OCI-LY7 (cell line): ENCODE measurements around the gene ALPL.

Experiments used
- CTCF ChIP-seq: fragments of 200-600 bp; sonication (generic); conservative IDR thresholded peaks from 2 replicates; pipeline ENCODE4 v1.5.1; 2014; ENCODE audit warnings: mild to moderate bottlenecking, antibody characterized with exemption, low read length, moderate library complexity, mixed read lengths
- EZH2phosphoT487 ChIP-seq: fragments of 200-600 bp; sonication (generic); IDR thresholded peaks from 2 replicates; pipeline ENCODE4 v1.6.1; 2018; ENCODE audit warnings: low read depth, borderline replicate concordance, mild to moderate bottlenecking, mixed run types, antibody characterized with exemption, low read length, moderate library complexity, mixed read lengths

- no peak for TF ChIP-seq CTCF
- no peak for TF ChIP-seq EZH2phosphoT487
Measured at GRCh38 chr1:21563971-21564370, 54.7 kb downstream of the ALPL start.
